Forelimb muscle (tissue), 1 donor: ENCODE data around the gene NLGN4Y. TPM values are rescaled to one million over a fixed set of nuclear protein-coding genes. Genes with fewer than 3 reads are reported as not detected.

Experiments used
- DNase-seq: peaks from one replicate; pipeline ENCODE4 v3.0.0-alpha.2; 2013; ENCODE audit warnings: low read depth
- polyA plus RNA-seq: library from polyadenylated mRNA; unstranded; fragments of 120-200 nt; gene quantifications from one replicate; pipeline ENCODE4 v1.2.1, GENCODE V29; 2013; ENCODE audit not compliant: insufficient read length

NLGN4Y gene
- polyA plus RNA-seq, 1 donor, result 0.09 TPM

GRCh38 chrY:14644157-14644952 is 120.0 kb downstream of the NLGN4Y start:
- no peak for DNase-seq

- no peak for DNase-seq
These were observed 154.9 kb downstream of the NLGN4Y start for GRCh38 chrY:14679181-14679580.

GRCh38 chrY:14694543-14694942 is 170.2 kb downstream of the NLGN4Y start:
- DNase-seq, result no peak

- DNase-seq, result no peak
These were observed 183.8 kb downstream of the NLGN4Y start for GRCh38 chrY:14708158-14708557.

GRCh38 chrY:14741596-14741995 is 217.3 kb downstream of the NLGN4Y start:
- DNase-seq, result no peak

GRCh38 chrY:14748329-14748728 is 224.0 kb downstream of the NLGN4Y start:
- DNase-seq, result no peak

- no peak for DNase-seq
These were observed 231.2 kb downstream of the NLGN4Y start for GRCh38 chrY:14755571-14755970.

GRCh38 chrY:14762903-14763302 is 238.6 kb downstream of the NLGN4Y start:
- DNase-seq, result no peak

GRCh38 chrY:14763600-14763999 is 239.3 kb downstream of the NLGN4Y start:
- no peak for DNase-seq

GRCh38 chrY:14778208-14778607 is 253.9 kb downstream of the NLGN4Y start:
- no peak for DNase-seq

- DNase-seq, result no peak
These were observed 268.8 kb downstream of the NLGN4Y start for GRCh38 chrY:14793104-14793503.

- DNase-seq, result no peak
These were observed 269.3 kb downstream of the NLGN4Y start for GRCh38 chrY:14793674-14794073.

GRCh38 chrY:14798010-14798409 is 273.7 kb downstream of the NLGN4Y start:
- no peak for DNase-seq

- DNase-seq, result no peak
These were observed 276.8 kb downstream of the NLGN4Y start for GRCh38 chrY:14801096-14801495.

- no peak for DNase-seq
These were observed 277.8 kb downstream of the NLGN4Y start for GRCh38 chrY:14802125-14802524.

- no peak for DNase-seq
These were observed 279.7 kb downstream of the NLGN4Y start for GRCh38 chrY:14804041-14804440.

- no peak for DNase-seq
These were observed 294.1 kb downstream of the NLGN4Y start for GRCh38 chrY:14818452-14818851.

- DNase-seq, result no peak
These were observed 297.9 kb downstream of the NLGN4Y start for GRCh38 chrY:14822201-14822600.

GRCh38 chrY:14822906-14823305 is 298.6 kb downstream of the NLGN4Y start:
- no peak for DNase-seq

- no peak for DNase-seq
These were observed 300.3 kb downstream of the NLGN4Y start for GRCh38 chrY:14824583-14824982.

- DNase-seq, result no peak
These were observed 301.4 kb downstream of the NLGN4Y start for GRCh38 chrY:14825728-14826127.

- no peak for DNase-seq
These were observed 304.2 kb downstream of the NLGN4Y start for GRCh38 chrY:14828531-14828930.

- DNase-seq, result no peak
These were observed 305.1 kb downstream of the NLGN4Y start for GRCh38 chrY:14829366-14829885.
